Endothelial cell (in vitro differentiated cells): Measurements from ENCODE around the gene NLRP9. TPM values are rescaled to one million over a fixed set of nuclear protein-coding genes. Genes with fewer than 3 reads are reported as not detected.

Experiments used
- DNase-seq: peaks from one replicate; pipeline ENCODE4 v3.0.0; 2021; ENCODE audit warnings: low spot score
- H3K27ac Mint-ChIP-seq: one replicate; pipeline ENCODE4 v1.8.0; 2021; ENCODE audit warnings: mixed read lengths, inconsistent platforms; ENCODE audit not compliant: unreplicated experiment
- H3K27me3 Mint-ChIP-seq: one replicate; pipeline ENCODE4 v1.8.0; 2021; ENCODE audit warnings: mild to moderate bottlenecking, moderate library complexity, mixed read lengths, inconsistent platforms; ENCODE audit not compliant: unreplicated experiment
- H3K36me3 Mint-ChIP-seq: one replicate; pipeline ENCODE4 v1.8.0; 2021; ENCODE audit warnings: mild to moderate bottlenecking, low read depth, mixed read lengths, inconsistent platforms; ENCODE audit not compliant: unreplicated experiment
- H3K4me1 Mint-ChIP-seq: one replicate; pipeline ENCODE4 v1.8.0; 2021; ENCODE audit warnings: mild to moderate bottlenecking, mixed read lengths, inconsistent platforms; ENCODE audit not compliant: unreplicated experiment
- H3K4me3 Mint-ChIP-seq: one replicate; pipeline ENCODE4 v1.8.0; 2021; ENCODE audit warnings: mild to moderate bottlenecking, mixed read lengths, inconsistent platforms; ENCODE audit not compliant: unreplicated experiment
- H3K9me3 Mint-ChIP-seq: one replicate; pipeline ENCODE4 v1.8.0; 2021; ENCODE audit warnings: mixed read lengths, inconsistent platforms; ENCODE audit not compliant: unreplicated experiment
- total RNA-seq: library from RNA; stranded (reverse); fragmentation: NEBNext Ultra II Directional; extraction: Animal tissue kit (Norgen Biotek cat#: 25700); gene quantifications from one replicate; pipeline ENCODE4 v1.2.1, GENCODE V29; 2021; ENCODE audit not compliant: unreplicated experiment
- TF ChIP-seq, protein P1 (sequence below): fragments of 200-600 bp; sonication (generic); IDR thresholded peaks from one replicate; pipeline ENCODE4 v1.5.0; 2021; ENCODE audit warnings: antibody characterized with exemption; ENCODE audit not compliant: unreplicated experiment

Gene NLRP9
- total RNA-seq, 1 donor from 2014 or later, result not detected

DNA sequence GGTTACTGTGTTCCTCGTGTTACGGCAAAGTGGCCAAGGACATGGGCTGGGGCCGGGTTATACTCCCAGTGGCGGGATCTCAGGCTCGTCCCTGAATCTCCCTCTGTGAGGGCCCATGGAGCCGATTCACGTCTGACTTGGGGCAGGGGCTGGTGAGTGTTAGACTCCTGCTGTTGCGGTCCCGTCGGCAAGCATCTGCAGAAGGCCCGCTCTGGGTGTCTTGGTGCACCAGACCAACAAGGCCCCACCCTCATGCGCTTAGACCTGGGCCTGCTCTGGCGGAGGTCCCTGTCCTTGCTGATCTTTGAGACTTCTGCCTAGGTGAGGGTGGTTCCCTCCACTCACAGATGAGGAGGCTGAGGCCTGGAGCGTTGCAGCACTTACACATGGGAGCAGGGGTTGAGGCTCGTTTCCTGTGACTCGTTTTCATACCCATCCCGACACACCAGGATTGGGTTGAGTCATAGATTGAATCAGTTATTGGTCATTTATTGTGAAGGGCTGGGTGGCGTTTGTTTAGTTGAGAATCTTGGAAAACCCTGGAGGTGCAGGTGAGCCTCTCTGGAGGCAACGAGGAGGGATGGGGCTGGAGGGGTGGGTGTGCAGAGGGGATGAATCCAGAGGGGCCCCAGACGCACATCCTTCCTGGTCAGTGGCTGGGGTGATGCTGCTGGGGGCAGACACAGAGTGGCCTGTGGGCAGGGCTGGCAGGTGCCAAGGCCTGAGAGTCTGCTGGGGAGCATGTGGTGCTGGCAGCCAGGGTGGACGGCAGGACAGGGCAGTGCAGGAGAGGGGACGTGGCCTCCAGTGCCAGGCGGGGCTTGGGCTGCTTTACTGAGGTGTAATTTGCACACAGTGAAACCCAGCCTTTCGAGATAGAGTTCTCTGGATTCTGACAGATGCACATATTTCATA, 58.6 kb downstream of the NLRP9 start:
- TF ChIP-seq, protein P1, sequence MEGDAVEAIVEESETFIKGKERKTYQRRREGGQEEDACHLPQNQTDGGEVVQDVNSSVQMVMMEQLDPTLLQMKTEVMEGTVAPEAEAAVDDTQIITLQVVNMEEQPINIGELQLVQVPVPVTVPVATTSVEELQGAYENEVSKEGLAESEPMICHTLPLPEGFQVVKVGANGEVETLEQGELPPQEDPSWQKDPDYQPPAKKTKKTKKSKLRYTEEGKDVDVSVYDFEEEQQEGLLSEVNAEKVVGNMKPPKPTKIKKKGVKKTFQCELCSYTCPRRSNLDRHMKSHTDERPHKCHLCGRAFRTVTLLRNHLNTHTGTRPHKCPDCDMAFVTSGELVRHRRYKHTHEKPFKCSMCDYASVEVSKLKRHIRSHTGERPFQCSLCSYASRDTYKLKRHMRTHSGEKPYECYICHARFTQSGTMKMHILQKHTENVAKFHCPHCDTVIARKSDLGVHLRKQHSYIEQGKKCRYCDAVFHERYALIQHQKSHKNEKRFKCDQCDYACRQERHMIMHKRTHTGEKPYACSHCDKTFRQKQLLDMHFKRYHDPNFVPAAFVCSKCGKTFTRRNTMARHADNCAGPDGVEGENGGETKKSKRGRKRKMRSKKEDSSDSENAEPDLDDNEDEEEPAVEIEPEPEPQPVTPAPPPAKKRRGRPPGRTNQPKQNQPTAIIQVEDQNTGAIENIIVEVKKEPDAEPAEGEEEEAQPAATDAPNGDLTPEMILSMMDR, result no peak
- H3K4me1 Mint-ChIP-seq, result peaks cover 45% of the 10 kb centered on the region
- peaks cover 23% of the 10 kb centered on the region for H3K27me3 Mint-ChIP-seq
- no peaks in the 10 kb centered on the region for H3K9me3 Mint-ChIP-seq
- peak overlapping the region; percentile 83 for H3K4me3 Mint-ChIP-seq
- peak overlapping the region; percentile 72 for H3K27ac Mint-ChIP-seq
- peaks cover 38% of the 10 kb centered on the region for H3K36me3 Mint-ChIP-seq
- DNase-seq, result no peak

GRCh38 chr19:55678121-55678671, 60.0 kb downstream of the NLRP9 start:
- Mint-ChIP-seq H3K27me3 (peaks cover 26% of the 10 kb centered on the region), H3K27ac (peak overlapping the region; percentile 100), H3K4me3 (peak overlapping the region; percentile 99)

DNA sequence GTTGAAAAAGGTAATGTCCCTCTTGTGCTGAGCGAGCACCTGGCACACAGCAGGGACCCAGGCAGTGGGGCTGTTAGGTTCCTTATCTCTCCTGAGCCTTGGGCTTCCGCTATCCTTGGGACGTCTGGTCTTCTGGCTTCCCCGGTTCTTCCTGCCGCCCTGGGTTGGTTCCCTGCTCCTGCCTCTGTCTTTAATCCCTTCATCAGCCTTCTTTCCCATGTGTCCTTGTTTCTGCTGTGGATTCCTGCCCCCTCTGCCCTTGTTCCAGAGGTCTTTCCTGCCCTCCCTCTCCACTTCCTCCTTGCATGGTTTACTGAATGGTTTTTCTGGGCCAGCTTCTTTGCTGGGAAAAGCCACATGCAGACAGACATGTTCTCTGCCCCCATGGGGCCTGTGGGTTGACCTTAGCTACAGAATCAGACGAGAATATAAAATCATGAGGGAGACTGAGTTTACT, 60.6 kb downstream of the NLRP9 start:
- Mint-ChIP-seq H3K4me3 (peak overlapping the region; percentile 99), H3K27me3 (peaks cover 28% of the 10 kb centered on the region), H3K36me3 (peaks cover 46% of the 10 kb centered on the region), H3K27ac (peak overlapping the region; percentile 100), H3K4me1 (peaks cover 52% of the 10 kb centered on the region), H3K9me3 (no peaks in the 10 kb centered on the region)
- TF ChIP-seq, protein P1, result no peak
- DNase-seq, result peak; percentile 45

More at GRCh38 chr19:55678121-55678671, 60.0 kb downstream of the NLRP9 start:
- no peaks in the 10 kb centered on the region for H3K9me3 Mint-ChIP-seq
- no peak for DNase-seq
- H3K4me1 Mint-ChIP-seq, result peaks cover 52% of the 10 kb centered on the region
- TF ChIP-seq, protein P1, result no peak
- peaks cover 45% of the 10 kb centered on the region for H3K36me3 Mint-ChIP-seq

GRCh38 chr19:55676889-55677505, 61.2 kb downstream of the NLRP9 start:
- Mint-ChIP-seq H3K4me1 (peaks cover 56% of the 10 kb centered on the region), H3K9me3 (no peaks in the 10 kb centered on the region), H3K27me3 (peaks cover 28% of the 10 kb centered on the region), H3K4me3 (peak overlapping the region; percentile 99), H3K27ac (peak overlapping the region; percentile 100), H3K36me3 (peaks cover 50% of the 10 kb centered on the region)
- TF ChIP-seq, protein P1, result no peak
- no peak for DNase-seq
